ENCODE measurements around the gene PANK2. TPM values are rescaled to one million over a fixed set of nuclear protein-coding genes. Genes with fewer than 3 reads are reported as not detected.

Gene PANK2
- total RNA-seq, 1 experiment from 2014 or later, result 62.7 TPM

- H3K27me3 Mint-ChIP-seq (ENCODE audit: low read depth), result no peaks in the 10 kb centered on the region
- H3K9me3 Mint-ChIP-seq, result peaks cover 5% of the 10 kb centered on the region
- ChIA-PET POLR2A (interaction anchor here (0.7 kb wide), 1 partner anchor 10 kb away, joined by 7 read pairs; no protein-coding TSS in a partner anchor), CTCF (interaction anchor here (0.7 to 1.4 kb wide), 3 partner anchors 40 to 148 kb away, joined by 3 to 6 read pairs (median 5); partner anchors contain the start of gene CENPB)
- H3K4me1 Mint-ChIP-seq, result peaks cover 3% of the 10 kb centered on the region; the same call in 1 of the 2 replicates
- H3K36me3 Mint-ChIP-seq, result peaks cover 52% of the 10 kb centered on the region
- no peak for ATAC-seq
- no peak overlapping the region for H3K4me3 Mint-ChIP-seq
- H3K27ac Mint-ChIP-seq, result no peak overlapping the region
- TF ChIP-seq ERG (CRISPR knock-in tag; IDR thresholded peaks at IDR 0.05), result no peak
- no peak for TF ChIP-seq FOXK1 (CRISPR knock-in tag; IDR thresholded peaks at IDR 0.05)
- TF ChIP-seq TEAD4 (CRISPR knock-in tag; IDR thresholded peaks at IDR 0.05), result no peak
- no peak for TF ChIP-seq NR1H2 (CRISPR knock-in tag; IDR thresholded peaks at IDR 0.05)
- TF ChIP-seq CTCF (IDR thresholded peaks at IDR 0.05), result no peak
- TF ChIP-seq ESRRA (CRISPR knock-in tag; IDR thresholded peaks at IDR 0.05; ENCODE audit: borderline replicate concordance), result no peak
- no peak for TF ChIP-seq MAX (CRISPR knock-in tag; IDR thresholded peaks at IDR 0.05)
- no peak for TF ChIP-seq NFE2L1 (CRISPR knock-in tag; IDR thresholded peaks at IDR 0.05)
- no peak for TF ChIP-seq NFATC4 (CRISPR knock-in tag; IDR thresholded peaks at IDR 0.05)
- no peak for TF ChIP-seq AR (CRISPR knock-in tag; IDR thresholded peaks at IDR 0.05)
- TF ChIP-seq CBFB (CRISPR knock-in tag; IDR thresholded peaks at IDR 0.05; ENCODE audit: low read depth), result no peak
- no peak for TF ChIP-seq RORB (CRISPR knock-in tag; IDR thresholded peaks at IDR 0.05)
- TF ChIP-seq FOXJ3 (CRISPR knock-in tag; IDR thresholded peaks at IDR 0.05; ENCODE audit: borderline replicate concordance), result no peak
- TF ChIP-seq CREB1 (CRISPR knock-in tag; IDR thresholded peaks at IDR 0.05), result no peak
- TF ChIP-seq ZNF121 (CRISPR knock-in tag; IDR thresholded peaks at IDR 0.05), result no peak
- no peak for TF ChIP-seq USF1 (CRISPR knock-in tag; IDR thresholded peaks at IDR 0.05)
- TF ChIP-seq SOX15 (CRISPR knock-in tag; IDR thresholded peaks at IDR 0.05), result no peak
- TF ChIP-seq PRRX2 (CRISPR knock-in tag; IDR thresholded peaks at IDR 0.05), result no peak
- no peak for DNase-seq (ENCODE audit: low spot score)
Measured at GRCh38 chr20:3858689-3859088, 30.5 kb upstream of the PANK2 start.

- ChIA-PET POLR2A (no interaction called here), CTCF (no interaction called here)
- ATAC-seq, result no peak
- H3K9me3 Mint-ChIP-seq, result peaks cover 5% of the 10 kb centered on the region
- no peaks in the 10 kb centered on the region for H3K27me3 Mint-ChIP-seq (ENCODE audit: low read depth)
- no peak overlapping the region for H3K27ac Mint-ChIP-seq
- H3K4me3 Mint-ChIP-seq, result no peak overlapping the region
- peaks cover 50% of the 10 kb centered on the region for H3K36me3 Mint-ChIP-seq
- no peak for DNase-seq (ENCODE audit: low spot score)
- H3K4me1 Mint-ChIP-seq, result no peaks in the 10 kb centered on the region
- TF ChIP-seq ZNF121 (CRISPR knock-in tag; IDR thresholded peaks at IDR 0.05), result no peak
- TF ChIP-seq FOXP4 (CRISPR knock-in tag; IDR thresholded peaks at IDR 0.05), result no peak
- no peak for TF ChIP-seq ZNF317 (CRISPR knock-in tag; IDR thresholded peaks at IDR 0.05; ENCODE audit: borderline replicate concordance, low read depth)
- no peak for TF ChIP-seq JAZF1 (CRISPR knock-in tag; IDR thresholded peaks at IDR 0.05)
- no peak for TF ChIP-seq SOX15 (CRISPR knock-in tag; IDR thresholded peaks at IDR 0.05)
- TF ChIP-seq SMAD3 (CRISPR knock-in tag; IDR thresholded peaks at IDR 0.05; ENCODE audit: borderline replicate concordance), result no peak
- no peak for TF ChIP-seq USF1 (CRISPR knock-in tag; IDR thresholded peaks at IDR 0.05)
- TF ChIP-seq ZNF425 (CRISPR knock-in tag; conservative IDR thresholded peaks at IDR 0.05), result no peak
Measured at GRCh38 chr20:3861191-3861590, 28.0 kb upstream of the PANK2 start.
